ENCODE data around the gene GHR.

The GHR gene

DNA sequence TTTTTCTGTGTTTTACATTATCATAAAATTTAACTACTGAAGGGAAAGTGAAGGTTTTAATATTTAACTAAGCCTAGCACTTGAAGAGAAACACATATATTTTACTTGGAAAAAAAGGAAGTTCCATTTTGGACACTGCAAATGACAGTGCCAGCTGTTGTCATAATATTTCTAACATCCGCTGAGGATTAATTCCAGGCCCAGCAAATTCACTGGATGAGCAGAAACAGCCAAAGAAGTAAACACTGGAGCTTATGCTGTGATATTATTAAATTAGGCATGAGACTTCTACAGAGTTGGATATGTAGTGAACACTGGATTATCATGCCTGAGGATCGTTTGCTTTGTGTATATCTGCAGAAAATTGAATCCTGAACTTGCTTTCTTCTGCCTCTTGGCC lies 67.6 kb downstream of the GHR start:
- H3K27ac ChIP-seq: no peak overlapping the region
- no peak for TF ChIP-seq CTCF (conservative IDR thresholded peaks at IDR 0.05)

GRCh38 chr5:42491699-42492098 lies 68.5 kb downstream of the GHR start:
- no peak for TF ChIP-seq CTCF (conservative IDR thresholded peaks at IDR 0.05)

GRCh38 chr5:42492974-42493373 lies 69.7 kb downstream of the GHR start:
- no peak overlapping the region for H3K27ac ChIP-seq
- TF ChIP-seq CTCF (conservative IDR thresholded peaks at IDR 0.05): no peak

More at GRCh38 chr5:42491699-42492098, 68.5 kb downstream of the GHR start:
- H3K27ac ChIP-seq: no peak overlapping the region

- TF ChIP-seq CTCF (conservative IDR thresholded peaks at IDR 0.05): no peak
- H3K27ac ChIP-seq: no peak overlapping the region
Measured at GRCh38 chr5:42494414-42494813, 71.2 kb downstream of the GHR start.

GRCh38 chr5:42495914-42496313 lies 72.7 kb downstream of the GHR start:
- H3K27ac ChIP-seq: no peak overlapping the region
- TF ChIP-seq CTCF (conservative IDR thresholded peaks at IDR 0.05): no peak

GRCh38 chr5:42496397-42497156 lies 73.3 kb downstream of the GHR start:
- no peak for TF ChIP-seq CTCF (conservative IDR thresholded peaks at IDR 0.05)
- H3K27ac ChIP-seq: no peak overlapping the region

- H3K27ac ChIP-seq: no peak overlapping the region
- no peak for TF ChIP-seq CTCF (conservative IDR thresholded peaks at IDR 0.05)
Measured at GRCh38 chr5:42498000-42498399, 74.8 kb downstream of the GHR start.
